ENCODE data around the gene TSEN15.

- TF ChIP-seq CTCF (IDR thresholded peaks at IDR 0.05) (no peak), POLR2A (IDR thresholded peaks at IDR 0.05) (no peak)
These were observed 46.6 kb upstream of the TSEN15 start for GRCh38 chr1:184004935-184005334.
